VCaP (cell line): ENCODE measurements around the gene AGER.

ENCODE experiments used
- H3K27ac ChIP-seq: fragments of 450-650 bp; 2 replicates; pipeline ENCODE4 v1.5.1; 2017
- TF ChIP-seq, protein P1 (sequence below): fragments of 450-650 bp; conservative IDR thresholded peaks from 2 replicates; pipeline ENCODE4 v1.5.1; 2017; ENCODE audit warnings: mild to moderate bottlenecking, moderate library complexity

Gene AGER

DNA sequence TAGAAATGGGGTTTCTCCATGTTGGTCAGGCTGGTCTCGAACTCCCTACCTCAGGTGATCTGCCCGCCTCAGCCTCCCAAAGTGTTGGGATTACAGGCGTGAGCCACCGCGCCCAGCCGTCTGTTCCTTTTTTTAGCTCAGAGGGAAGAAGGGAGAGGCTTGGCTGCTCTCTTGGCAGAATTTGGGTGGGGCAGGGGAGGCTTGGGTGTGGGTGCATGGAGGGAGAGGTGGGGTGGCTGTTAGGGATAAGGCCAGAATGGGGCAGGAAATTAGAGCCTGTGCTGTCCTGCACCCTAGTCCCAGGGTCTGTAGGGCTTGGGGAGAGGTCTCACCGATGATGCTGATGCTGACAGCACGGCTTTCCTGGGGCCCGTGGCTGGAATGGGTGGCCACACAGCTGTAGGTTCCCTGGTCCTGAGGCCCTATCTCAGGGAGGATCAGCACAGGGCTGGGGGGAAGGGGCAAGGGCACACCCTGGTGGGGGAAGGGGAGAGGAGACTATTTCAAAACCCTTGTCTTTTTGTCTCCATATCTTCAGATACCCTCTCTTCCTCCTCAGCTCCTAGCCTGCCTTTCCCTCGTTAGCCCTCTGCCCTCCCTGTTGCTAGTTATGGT lies 2.0 kb downstream of the AGER start:
- H3K27ac ChIP-seq, result no peak overlapping the region
- TF ChIP-seq, protein P1, sequence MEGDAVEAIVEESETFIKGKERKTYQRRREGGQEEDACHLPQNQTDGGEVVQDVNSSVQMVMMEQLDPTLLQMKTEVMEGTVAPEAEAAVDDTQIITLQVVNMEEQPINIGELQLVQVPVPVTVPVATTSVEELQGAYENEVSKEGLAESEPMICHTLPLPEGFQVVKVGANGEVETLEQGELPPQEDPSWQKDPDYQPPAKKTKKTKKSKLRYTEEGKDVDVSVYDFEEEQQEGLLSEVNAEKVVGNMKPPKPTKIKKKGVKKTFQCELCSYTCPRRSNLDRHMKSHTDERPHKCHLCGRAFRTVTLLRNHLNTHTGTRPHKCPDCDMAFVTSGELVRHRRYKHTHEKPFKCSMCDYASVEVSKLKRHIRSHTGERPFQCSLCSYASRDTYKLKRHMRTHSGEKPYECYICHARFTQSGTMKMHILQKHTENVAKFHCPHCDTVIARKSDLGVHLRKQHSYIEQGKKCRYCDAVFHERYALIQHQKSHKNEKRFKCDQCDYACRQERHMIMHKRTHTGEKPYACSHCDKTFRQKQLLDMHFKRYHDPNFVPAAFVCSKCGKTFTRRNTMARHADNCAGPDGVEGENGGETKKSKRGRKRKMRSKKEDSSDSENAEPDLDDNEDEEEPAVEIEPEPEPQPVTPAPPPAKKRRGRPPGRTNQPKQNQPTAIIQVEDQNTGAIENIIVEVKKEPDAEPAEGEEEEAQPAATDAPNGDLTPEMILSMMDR, result no peak

DNA sequence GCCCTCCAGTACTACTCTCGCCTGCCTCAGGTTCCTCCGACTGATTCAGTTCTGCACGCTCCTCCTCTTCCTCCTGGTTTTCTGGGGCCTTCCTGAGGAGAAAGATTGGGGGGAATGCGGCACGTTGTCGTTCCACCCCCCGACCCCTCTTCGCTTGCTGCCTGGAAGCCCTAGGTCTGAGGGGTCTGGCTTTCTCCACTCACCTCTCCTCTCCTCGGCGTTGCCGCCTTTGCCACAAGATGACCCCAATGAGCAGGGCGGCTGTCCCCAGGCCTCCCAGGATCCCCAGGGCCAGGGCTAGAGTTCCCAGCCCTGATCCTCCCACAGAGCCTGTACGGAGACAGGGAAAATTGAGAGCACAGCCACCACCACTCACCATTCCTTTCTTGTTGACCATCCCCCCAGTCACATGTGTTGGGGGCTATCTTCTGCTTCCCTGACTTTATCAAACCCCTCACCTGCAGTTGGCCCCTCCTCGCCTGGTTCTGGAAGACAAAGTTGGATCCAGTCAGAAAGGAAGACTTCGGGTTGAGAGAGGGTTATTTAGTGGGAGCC lies 2.8 kb downstream of the AGER start:
- no peak overlapping the region for H3K27ac ChIP-seq

DNA sequence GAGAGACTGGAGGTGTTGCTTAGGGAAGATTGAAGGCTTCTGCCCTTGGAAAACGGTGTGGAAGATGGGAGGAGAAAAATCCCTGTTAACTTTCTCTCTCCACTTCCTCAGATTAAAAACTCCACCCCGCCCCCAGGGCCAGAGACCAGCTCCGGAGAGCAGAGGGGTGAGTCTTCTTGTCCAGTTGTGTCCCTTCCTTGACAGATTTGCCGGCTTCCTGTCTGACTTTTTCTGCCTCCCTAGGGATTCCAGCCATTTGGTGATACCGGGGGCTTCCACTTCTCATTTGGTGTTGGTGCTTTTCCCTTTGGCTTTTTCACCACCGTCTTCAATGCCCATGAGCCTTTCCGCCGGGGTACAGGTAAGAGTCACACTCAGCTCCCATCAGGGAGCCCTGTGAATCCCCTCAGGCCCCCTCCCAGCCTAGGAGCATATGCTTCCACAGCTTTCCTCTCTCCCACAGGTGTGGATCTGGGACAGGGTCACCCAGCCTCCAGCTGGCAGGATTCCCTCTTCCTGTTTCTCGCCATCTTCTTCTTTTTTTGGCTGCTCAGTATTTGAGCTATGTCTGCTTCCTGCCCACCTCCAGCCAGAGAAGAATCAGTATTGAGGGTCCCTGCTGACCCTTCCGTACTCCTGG lies 4.2 kb downstream of the AGER start:
- TF ChIP-seq, protein P1, result no peak
- H3K27ac ChIP-seq, result no peak overlapping the region

More for the DNA sequence above, 2.8 kb downstream of the AGER start:
- TF ChIP-seq, protein P1, result no peak

DNA sequence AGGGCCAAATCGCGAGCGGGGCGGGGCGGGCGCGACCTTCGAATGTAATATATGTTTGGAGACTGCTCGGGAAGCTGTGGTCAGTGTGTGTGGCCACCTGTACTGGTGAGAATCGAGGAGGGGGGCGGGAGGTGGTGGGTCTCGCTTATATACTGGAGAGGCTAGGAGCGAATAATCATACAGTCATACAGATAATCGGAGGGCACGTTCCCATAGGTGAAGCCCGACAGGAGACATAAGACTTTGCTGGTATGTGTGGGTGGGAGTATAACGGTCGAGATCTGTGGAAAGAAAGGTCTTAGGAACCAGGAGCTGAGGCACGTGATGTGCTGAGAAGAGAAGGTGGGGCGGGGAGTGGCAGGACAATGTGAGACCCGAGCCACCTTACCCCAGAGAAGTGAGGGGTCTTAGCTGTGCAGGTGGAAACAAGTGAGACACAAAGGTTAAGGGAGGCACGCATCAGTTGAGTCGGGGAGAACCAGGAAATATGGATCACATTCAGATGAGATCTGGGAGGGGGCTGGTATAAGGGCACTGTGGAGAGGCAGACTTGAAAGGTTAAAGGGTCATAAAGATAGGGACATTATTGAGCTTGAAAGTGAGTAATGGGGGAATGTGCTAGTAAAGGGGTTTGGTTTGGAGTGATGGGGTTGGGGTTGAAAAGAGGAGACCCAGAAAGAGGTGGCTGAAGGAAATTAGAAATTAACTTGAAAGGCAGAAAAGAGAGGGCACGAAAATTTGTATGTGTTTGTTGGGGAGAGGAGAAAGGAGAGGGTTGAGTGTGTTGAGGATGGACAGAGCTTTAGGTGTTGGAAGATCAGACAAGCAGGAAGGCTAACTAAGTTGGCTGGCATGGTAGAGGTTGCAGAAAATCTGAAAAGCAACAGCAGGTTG lies 5.3 kb downstream of the AGER start:
- peak overlapping the region; percentile 92 for H3K27ac ChIP-seq
- TF ChIP-seq, protein P1, result no peak

DNA sequence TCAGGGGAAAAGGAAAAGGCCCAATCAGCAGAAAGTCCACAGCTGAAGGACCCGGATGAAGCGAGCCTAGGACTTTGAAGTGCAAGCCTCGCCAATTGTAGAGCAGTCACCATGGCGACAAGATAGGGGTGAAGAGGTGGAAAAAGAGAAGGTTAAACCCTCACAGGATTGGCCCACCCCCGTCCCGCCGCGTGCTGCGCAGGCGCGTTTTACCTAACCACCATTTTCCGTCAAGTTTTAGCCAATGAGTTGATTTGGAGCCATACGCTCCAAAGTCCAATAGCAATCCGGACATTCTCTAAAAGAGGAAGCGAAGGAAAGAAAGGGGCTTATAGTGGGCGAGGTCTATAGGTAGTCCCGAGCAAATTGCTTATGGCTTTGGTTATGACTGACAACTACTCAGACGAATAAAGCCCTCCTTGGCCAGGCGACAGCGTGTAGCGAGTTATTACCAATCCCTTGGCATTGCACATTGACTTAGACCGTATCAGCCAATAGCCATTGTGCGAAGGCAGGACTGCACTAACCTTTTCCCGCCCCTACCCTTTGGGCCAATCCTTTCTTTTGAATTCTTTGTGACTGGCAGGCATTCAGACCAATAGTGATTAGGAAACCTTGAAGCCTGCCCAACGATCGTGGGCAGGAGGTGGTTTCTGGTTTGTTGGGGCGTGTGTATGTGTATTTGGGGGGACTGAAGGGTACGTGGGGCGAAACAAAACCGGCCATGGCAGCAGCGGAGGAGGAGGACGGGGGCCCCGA lies 6.1 kb downstream of the AGER start, which contains the start of gene RNF5:
RNF5 (plus strand) TSS at position 618 of the 759 bp plus-strand sequence; CDS start at position 725, 107 bp downstream.
- TF ChIP-seq, protein P1, result no peak
- H3K27ac ChIP-seq, result peak within 1 kb of the TSS; percentile 92

DNA sequence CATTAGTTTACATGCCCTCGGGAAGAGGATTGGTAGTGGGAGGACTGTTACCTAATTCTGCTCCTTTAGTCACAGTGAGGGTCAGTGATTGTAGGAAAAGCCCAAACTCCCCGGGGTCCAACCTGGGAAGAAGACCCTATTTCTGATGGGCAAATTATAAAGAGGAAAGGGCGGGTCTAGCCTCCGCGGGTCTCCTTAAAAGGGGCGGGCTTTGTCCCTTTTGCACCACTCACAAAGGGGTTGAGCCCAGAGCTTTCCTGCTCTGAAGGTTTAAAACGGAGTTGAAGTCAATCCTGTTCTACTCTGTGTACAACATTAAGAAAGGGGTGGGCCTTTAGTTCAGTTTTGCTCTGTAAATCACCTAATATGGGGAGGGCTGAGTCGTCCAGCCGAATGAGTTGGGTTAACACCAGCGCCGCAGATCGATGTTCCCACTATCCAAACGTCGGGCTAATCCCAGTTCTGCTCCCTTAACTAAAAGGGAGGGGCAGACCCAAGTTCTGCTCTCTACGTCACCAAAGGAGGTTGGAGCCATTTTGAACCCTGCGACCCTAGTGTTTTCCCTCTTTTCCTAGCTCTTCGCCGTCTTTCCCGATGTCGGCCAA lies 6.8 kb downstream of the AGER start:
- H3K27ac ChIP-seq, result peak overlapping the region; percentile 92
- TF ChIP-seq, protein P1, result no peak
